Mesenchymal stem cell (in vitro differentiated cells and primary cell): Measurements from ENCODE around the gene OSBPL9. TPM values are rescaled to one million over a fixed set of nuclear protein-coding genes. Genes with fewer than 3 reads are reported as not detected.

ENCODE experiments used
- DNase-seq: peaks from one replicate; pipeline ENCODE4 v3.0.0-alpha.2; 2013
- H2AFZ ChIP-seq: one replicate; pipeline ENCODE4 v1.6.1; 2013; ENCODE audit warnings: low read depth, mild to moderate bottlenecking, control low read depth, inconsistent platforms, low read length, moderate library complexity
- H2AK5ac ChIP-seq: 2 replicates; pipeline ENCODE4 v1.6.1; 2013; ENCODE audit warnings: low read length, moderate library complexity, mild to moderate bottlenecking, inconsistent platforms; ENCODE audit not compliant: severe bottlenecking
- H2BK120ac ChIP-seq: one replicate; pipeline ENCODE4 v1.6.1; 2013; ENCODE audit warnings: low read depth, mild to moderate bottlenecking, inconsistent platforms, low read length, moderate library complexity
- H2BK12ac ChIP-seq, 2 experiments: one replicate each; pipeline ENCODE4 v1.6.1; 2013; ENCODE audit warnings: inconsistent platforms in 2 of 2, low read length in 2 of 2, mild to moderate bottlenecking in 2 of 2, moderate library complexity in 2 of 2, control low read depth in 1 of 2
- H2BK15ac ChIP-seq: one replicate; pipeline ENCODE4 v1.6.1; 2013; ENCODE audit warnings: mild to moderate bottlenecking, low read depth, inconsistent platforms; ENCODE audit not compliant: poor library complexity, severe bottlenecking
- H2BK5ac ChIP-seq: 2 replicates; pipeline ENCODE4 v1.6.1; 2013; ENCODE audit warnings: low read depth, mild to moderate bottlenecking, low read length, control low read depth, inconsistent platforms; ENCODE audit not compliant: poor library complexity, severe bottlenecking
- H3K14ac ChIP-seq, 2 experiments: one replicate each; pipeline ENCODE4 v1.6.1; 2013; ENCODE audit warnings: inconsistent platforms in 2 of 2, low read length in 2 of 2, control low read depth in 1 of 2, mild to moderate bottlenecking in 1 of 2, moderate library complexity in 1 of 2
- H3K18ac ChIP-seq, 2 experiments: one replicate each; pipeline ENCODE4 v1.6.1; 2013; ENCODE audit warnings: inconsistent platforms in 2 of 2, low read length in 2 of 2, control low read depth in 1 of 2, low read depth in 1 of 2, mild to moderate bottlenecking in 1 of 2
- H3K23ac ChIP-seq, 2 experiments: one replicate each; pipeline ENCODE4 v1.6.1; 2013; ENCODE audit warnings: inconsistent platforms in 2 of 2, low read length in 2 of 2, mild to moderate bottlenecking in 2 of 2, moderate library complexity in 2 of 2, control low read depth in 1 of 2
- H3K27ac ChIP-seq: 2 replicates; pipeline ENCODE4 v1.5.1; 2013; ENCODE audit warnings: mild to moderate bottlenecking, moderate library complexity, low read length, control low read depth, inconsistent platforms; ENCODE audit not compliant: poor library complexity, severe bottlenecking
- H3K27me3 ChIP-seq, 2 experiments: 2 replicates each; pipeline versions ENCODE4 v1.6.1 to v1.7.0; 2013; ENCODE audit warnings: low read length in 2 of 2, mild to moderate bottlenecking in 2 of 2, moderate library complexity in 2 of 2, control low read depth in 1 of 2, inconsistent platforms in 1 of 2; ENCODE audit not compliant: control insufficient read depth in 1 of 2, insufficient read depth in 1 of 2
- H3K36me3 ChIP-seq, 2 experiments: 2 replicates each; pipeline versions ENCODE4 v1.6.1 to v1.7.0; 2013; ENCODE audit warnings: low read length in 2 of 2, control low read depth in 1 of 2, inconsistent platforms in 1 of 2, low read depth in 1 of 2, mild to moderate bottlenecking in 1 of 2; ENCODE audit not compliant: insufficient read depth in 2 of 2, control insufficient read depth in 1 of 2
- H3K4ac ChIP-seq, 2 experiments: one replicate each; pipeline ENCODE4 v1.6.1; 2013; ENCODE audit warnings: inconsistent platforms in 2 of 2, low read length in 2 of 2, mild to moderate bottlenecking in 2 of 2, moderate library complexity in 2 of 2, control low read depth in 1 of 2, low read depth in 1 of 2
- H3K4me1 ChIP-seq: 2 replicates; pipeline ENCODE4 v1.6.1; 2013; ENCODE audit warnings: low read depth, low read length, control low read depth; ENCODE audit not compliant: control insufficient read depth, insufficient read depth
- H3K4me2 ChIP-seq: 2 replicates; pipeline ENCODE4 v1.6.1; 2013; ENCODE audit warnings: low read length, mild to moderate bottlenecking, inconsistent platforms; ENCODE audit not compliant: poor library complexity, severe bottlenecking
- H3K4me3 ChIP-seq, 2 experiments: 2 replicates each; pipeline versions ENCODE4 v1.5.1 to v1.7.0; 2013; ENCODE audit warnings: low read length in 2 of 2, mild to moderate bottlenecking in 2 of 2, control low read depth in 1 of 2, low read depth in 1 of 2; ENCODE audit not compliant: insufficient read depth in 1 of 2
- H3K79me1 ChIP-seq: replicated peaks from 2 replicates; pipeline ENCODE4 v1.6.1; 2013; ENCODE audit warnings: mild to moderate bottlenecking, control low read depth, low read length, inconsistent platforms; ENCODE audit not compliant: poor library complexity, severe bottlenecking
- H3K9ac ChIP-seq: 2 replicates; pipeline ENCODE4 v1.7.0; 2013; ENCODE audit warnings: mild to moderate bottlenecking, low read length, moderate library complexity
- H3K9me3 ChIP-seq: 2 replicates; pipeline ENCODE4 v1.7.0; 2013; ENCODE audit warnings: mild to moderate bottlenecking, low read length; ENCODE audit not compliant: control insufficient read depth
- H4K8ac ChIP-seq: one replicate; pipeline ENCODE4 v1.6.1; 2013; ENCODE audit warnings: inconsistent platforms, mild to moderate bottlenecking, low read length, moderate library complexity
- H4K91ac ChIP-seq: one replicate; pipeline ENCODE4 v1.6.1; 2013; ENCODE audit warnings: mild to moderate bottlenecking, low read length, inconsistent platforms
- WGBS: methylation state at CpG from one replicate; pipeline ENCODE4 v1.1.7; 2013; ENCODE audit warnings: mixed read lengths; 5-methylcytosine and 5-hydroxymethylcytosine counted together
- polyA plus RNA-seq, 2 experiments: library from polyadenylated mRNA; stranded (reverse); fragments of 200-250 nt; gene quantifications; one replicate each; pipeline ENCODE4 v1.2.3, GENCODE V29; 2013

The OSBPL9 gene
- 48.8 TPM for polyA plus RNA-seq (2013, experiment 1 of 2)
- polyA plus RNA-seq (2013, experiment 2 of 2), result 49.0 TPM

- H3K4me2 ChIP-seq, result peak within 1 kb of the TSS; percentile 92
- peak within 1 kb of the TSS in 1 of 2 experiments; percentile 14 for H3K23ac ChIP-seq
- no peaks in the 10 kb centered on the region for H3K27me3 ChIP-seq
- peak within 1 kb of the TSS in 1 of 2 experiments; percentile 73 for H3K14ac ChIP-seq
- H2BK15ac ChIP-seq, result no peak within 1 kb of the TSS
- H2BK120ac ChIP-seq, result peak within 1 kb of the TSS; percentile 80
- peak within 1 kb of the TSS; percentile 77 to 97 for H3K4me3 ChIP-seq
- peak within 1 kb of the TSS; percentile 71 for H4K91ac ChIP-seq
- peak within 1 kb of the TSS; percentile 88 for H3K9ac ChIP-seq
- DNase-seq, result peak; percentile 95
- peak within 1 kb of the TSS; percentile 90 for H2AFZ ChIP-seq
- peaks cover 4% of the 10 kb centered on the region for H3K4me1 ChIP-seq
- peak within 1 kb of the TSS in 1 of 2 experiments; percentile 60 for H3K4ac ChIP-seq
- H3K36me3 ChIP-seq, result no peaks in the 10 kb centered on the region
- H4K8ac ChIP-seq, result peak within 1 kb of the TSS; percentile 83
- peak within 1 kb of the TSS in 1 of 2 experiments; percentile 75 for H2BK12ac ChIP-seq
- H2BK5ac ChIP-seq, result no peak within 1 kb of the TSS
- H2AK5ac ChIP-seq, result no peak within 1 kb of the TSS
- WGBS, result under 1% methylated on average over 44 of the region's 45 CpGs
- peaks cover 11% of the 10 kb centered on the region for H3K79me1 ChIP-seq
- peak within 1 kb of the TSS; percentile 63 for H3K27ac ChIP-seq
- no peaks in the 10 kb centered on the region for H3K9me3 ChIP-seq
- H3K18ac ChIP-seq, result peak within 1 kb of the TSS; percentile 60 to 94
Measured at GRCh38 chr1:51616903-51617708, at the start of gene OSBPL9. TSS of gene OSBPL9 (plus strand) at chr1:51617092. CDS start at chr1:51617111, 19 bp downstream.

GRCh38 chr1:51567653-51568052 lies 49.2 kb upstream of the OSBPL9 start:
- no peak overlapping the region for H3K27ac ChIP-seq
- H2BK12ac ChIP-seq, result no peak overlapping the region
- no peak overlapping the region for H3K4me3 ChIP-seq
- H4K8ac ChIP-seq, result no peak overlapping the region
- no peak overlapping the region for H2AFZ ChIP-seq
- DNase-seq, result no peak
- H2BK5ac ChIP-seq, result no peak overlapping the region
- H2AK5ac ChIP-seq, result no peak overlapping the region
- no peaks in the 10 kb centered on the region for H3K27me3 ChIP-seq
- no peak overlapping the region for H4K91ac ChIP-seq
- no peaks in the 10 kb centered on the region for H3K36me3 ChIP-seq
- no peak overlapping the region for H3K4ac ChIP-seq
- H3K9ac ChIP-seq, result peak overlapping the region; percentile 31
- H3K4me1 ChIP-seq, result peaks cover 6% of the 10 kb centered on the region
- no peak overlapping the region for H3K4me2 ChIP-seq
- H2BK15ac ChIP-seq, result no peak overlapping the region
- no peak overlapping the region for H3K18ac ChIP-seq
- H3K9me3 ChIP-seq, result no peaks in the 10 kb centered on the region
- no peak overlapping the region for H2BK120ac ChIP-seq
- no peak overlapping the region for H3K23ac ChIP-seq
- H3K79me1 ChIP-seq, result no peaks in the 10 kb centered on the region
- H3K14ac ChIP-seq, result no peak overlapping the region

- no peaks in the 10 kb centered on the region for H3K36me3 ChIP-seq
- H3K9me3 ChIP-seq, result no peaks in the 10 kb centered on the region
- H3K18ac ChIP-seq, result no peak overlapping the region
- no peak overlapping the region for H3K27ac ChIP-seq
- H2BK12ac ChIP-seq, result no peak overlapping the region
- H3K4me3 ChIP-seq, result no peak overlapping the region
- 94% methylated on average over 7 of the region's 7 CpGs for WGBS
- peaks cover 4% of the 10 kb centered on the region for H3K4me1 ChIP-seq
- peak overlapping the region; percentile 31 for H3K9ac ChIP-seq
- no peak overlapping the region for H2AK5ac ChIP-seq
- no peak overlapping the region for H4K91ac ChIP-seq
- H2BK5ac ChIP-seq, result no peak overlapping the region
- no peak overlapping the region for H3K4ac ChIP-seq
- H3K14ac ChIP-seq, result no peak overlapping the region
- H2BK15ac ChIP-seq, result no peak overlapping the region
- H3K23ac ChIP-seq, result no peak overlapping the region
- no peak overlapping the region for H2AFZ ChIP-seq
- DNase-seq, result no peak
- no peak overlapping the region for H2BK120ac ChIP-seq
- no peaks in the 10 kb centered on the region for H3K79me1 ChIP-seq
- H3K27me3 ChIP-seq, result no peaks in the 10 kb centered on the region
- H4K8ac ChIP-seq, result no peak overlapping the region
- no peak overlapping the region for H3K4me2 ChIP-seq
Measured at GRCh38 chr1:51568231-51568935, 48.5 kb upstream of the OSBPL9 start.
